ENCODE measurements around the gene GPX3.

GPX3 gene

GRCh38 chr5:151014680-151015343, 5.6 kb upstream of the GPX3 start:
- no peak for DNase-seq

DNA sequence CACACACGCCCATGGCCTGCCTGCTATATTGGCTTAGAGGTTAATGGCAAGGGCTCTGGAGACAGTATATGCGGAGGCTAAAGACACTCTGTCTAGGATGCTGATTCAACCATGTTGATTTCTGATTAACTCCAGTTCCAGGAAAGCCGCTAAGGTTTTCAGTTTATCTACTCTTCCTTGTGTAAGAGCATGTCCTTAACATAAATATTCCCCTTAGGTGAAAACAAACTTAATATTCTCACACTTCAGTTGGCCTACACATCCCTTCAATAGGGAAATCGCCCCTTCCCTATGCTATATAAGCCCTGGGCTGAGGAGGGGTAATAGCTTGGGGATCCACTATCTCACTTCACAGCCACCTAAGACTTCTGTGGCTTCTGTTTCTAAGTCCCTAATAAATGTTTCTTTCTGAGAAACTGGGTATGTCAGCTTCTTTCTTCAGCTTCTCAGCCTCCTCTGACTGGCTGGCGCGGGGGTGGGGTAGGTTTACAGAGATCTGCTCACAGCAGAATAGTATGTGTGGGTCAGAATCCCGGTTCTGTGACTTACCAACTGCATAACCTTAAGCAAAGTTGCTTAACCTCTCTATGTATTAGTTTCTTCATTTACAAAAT, 4.3 kb upstream of the GPX3 start:
- DNase-seq = no peak

DNA sequence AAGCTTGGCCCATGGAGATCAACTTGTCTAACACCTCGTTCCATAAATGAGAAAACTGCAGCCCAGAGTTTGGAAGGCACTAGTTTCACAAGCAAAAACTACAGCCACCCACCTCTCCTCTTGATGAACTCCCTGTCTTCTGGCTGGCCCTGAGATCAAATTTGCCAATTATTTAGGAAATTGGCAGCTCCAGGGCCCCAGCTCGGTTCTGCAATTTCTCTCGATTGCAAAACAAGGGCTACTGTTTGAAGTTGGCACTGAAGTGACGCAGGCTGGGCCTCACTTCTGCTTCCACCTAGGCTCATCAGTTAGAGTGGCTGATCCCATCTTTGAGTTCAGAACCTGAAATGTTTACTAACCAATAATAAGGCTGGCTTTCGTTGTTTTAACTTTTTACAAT, 3.7 kb upstream of the GPX3 start:
- no peak for DNase-seq

- DNase-seq = no peak
Observed at GRCh38 chr5:151017897-151018296, 2.5 kb upstream of the GPX3 start.

GRCh38 chr5:151018846-151019245, 1.5 kb upstream of the GPX3 start:
- no peak for DNase-seq

GRCh38 chr5:151019331-151019730, 1.1 kb upstream of the GPX3 start:
- no peak for DNase-seq

DNA sequence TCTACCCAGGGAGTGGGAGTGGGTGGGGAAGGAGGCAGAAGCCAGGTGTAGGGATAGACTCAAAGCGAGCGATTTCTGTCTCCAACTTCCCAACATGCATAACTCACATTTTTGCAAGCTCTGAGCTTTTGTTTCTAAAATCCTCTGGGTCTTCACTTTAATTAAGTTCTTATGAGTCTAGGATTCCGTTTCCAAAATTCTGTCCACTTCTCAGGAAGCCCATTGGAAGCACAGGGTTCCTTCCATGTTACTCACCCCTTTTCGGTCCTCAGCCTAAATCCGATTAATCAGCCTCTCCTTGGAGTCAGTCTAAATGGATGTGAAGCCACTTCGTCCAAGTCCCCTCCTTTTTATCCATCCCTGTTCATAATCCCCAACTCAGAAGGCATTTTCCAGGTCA, 1.4 kb downstream of the GPX3 start:
- no peak for DNase-seq

DNA sequence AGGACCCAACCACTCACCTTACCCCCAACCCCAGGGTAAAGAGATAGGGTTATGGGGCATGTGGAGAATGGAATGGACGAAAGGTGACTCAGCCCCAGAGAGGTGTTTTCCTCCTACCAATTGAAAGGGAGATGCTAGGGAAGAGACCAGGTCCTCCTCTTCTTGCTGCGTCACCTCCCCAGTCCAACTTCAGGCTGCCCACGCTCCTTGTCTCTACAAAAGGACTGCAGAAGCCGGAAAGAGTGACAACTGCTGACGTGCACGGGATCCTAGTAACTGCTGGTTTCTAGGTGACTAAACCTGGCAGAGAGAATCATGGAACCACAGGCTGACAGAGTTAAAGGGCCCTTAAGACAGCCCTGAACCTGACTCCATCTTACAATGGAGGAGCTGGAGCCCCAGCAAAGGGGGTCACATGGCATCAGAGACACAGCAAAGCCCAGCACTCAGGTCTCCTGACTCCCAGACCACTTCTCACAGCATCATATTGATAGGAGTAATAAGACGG, 2.2 kb downstream of the GPX3 start:
- no peak for DNase-seq

DNA sequence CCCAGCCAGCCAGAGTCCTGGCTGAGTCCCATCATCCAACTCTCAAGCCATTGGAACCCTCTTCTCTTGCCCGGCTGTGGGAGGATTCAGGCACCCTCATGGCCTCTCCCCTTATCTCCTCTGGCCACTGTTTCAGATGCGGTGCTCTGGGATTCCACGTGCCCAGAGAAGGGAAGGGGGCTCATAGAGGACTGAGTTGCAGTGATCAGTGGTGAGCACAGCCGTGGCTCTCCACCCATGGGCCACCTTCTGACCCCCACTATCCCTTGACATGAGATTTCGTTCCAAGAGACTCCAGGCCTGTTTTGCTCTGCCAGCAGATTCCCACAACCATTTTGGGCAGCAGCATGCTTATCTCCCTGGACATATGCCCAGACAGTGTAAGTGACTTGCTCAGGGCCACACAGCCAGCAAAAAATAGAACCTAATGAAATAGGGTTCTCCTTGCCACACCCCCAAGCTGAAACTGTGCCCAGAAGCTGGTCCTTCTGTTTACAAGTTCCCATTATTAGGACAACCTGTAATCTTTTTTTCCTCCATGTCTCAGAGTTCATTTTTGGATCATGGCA, 2.7 kb downstream of the GPX3 start:
- DNase-seq = no peak

DNA sequence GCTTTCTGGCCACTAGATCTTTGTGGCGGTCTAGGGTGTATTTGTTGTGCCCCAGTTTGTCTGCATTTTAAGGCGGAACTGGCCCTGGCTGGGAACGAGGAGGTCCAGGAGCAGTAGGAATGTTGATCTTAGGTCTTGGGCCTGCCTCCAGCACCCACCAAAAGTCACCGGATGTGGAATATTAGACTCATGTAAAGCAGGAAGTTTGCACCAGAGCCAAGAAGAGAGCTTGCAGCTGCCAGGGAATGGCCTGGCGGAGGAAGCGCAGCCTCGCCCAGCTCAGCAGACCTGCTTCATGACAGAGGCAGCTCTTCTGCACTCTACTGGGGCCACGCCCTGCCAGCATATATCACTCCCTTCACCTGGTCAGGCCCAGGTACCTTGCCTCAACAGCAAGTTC, 3.3 kb downstream of the GPX3 start:
- DNase-seq = no peak

- DNase-seq = no peak
Observed at GRCh38 chr5:151024440-151025249, 4.3 kb downstream of the GPX3 start.

- DNase-seq = no peak
Observed at GRCh38 chr5:151025250-151025606, 4.8 kb downstream of the GPX3 start.

DNA sequence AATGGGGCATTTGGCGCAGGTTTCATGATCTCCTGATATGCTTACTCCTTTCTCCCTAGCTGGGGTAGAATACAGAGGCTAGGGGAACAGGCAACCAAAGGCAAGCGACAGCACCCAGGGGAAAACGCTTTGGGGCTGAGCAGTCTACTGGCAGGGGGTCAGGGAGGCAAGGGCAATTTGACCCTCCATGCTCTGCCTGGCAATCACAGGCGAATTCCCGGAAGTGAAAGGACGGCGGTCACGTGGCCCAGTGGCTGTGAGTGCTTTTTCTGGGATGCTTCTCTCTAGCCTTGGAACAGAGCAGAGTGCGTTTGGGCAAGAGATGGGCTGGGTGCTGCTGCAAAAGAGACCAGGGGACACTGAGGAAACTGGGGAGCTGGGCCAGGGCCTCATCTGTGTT, 5.7 kb downstream of the GPX3 start:
- no peak for DNase-seq

- no peak for DNase-seq
Observed at GRCh38 chr5:151026679-151027078, 6.3 kb downstream of the GPX3 start.

DNA sequence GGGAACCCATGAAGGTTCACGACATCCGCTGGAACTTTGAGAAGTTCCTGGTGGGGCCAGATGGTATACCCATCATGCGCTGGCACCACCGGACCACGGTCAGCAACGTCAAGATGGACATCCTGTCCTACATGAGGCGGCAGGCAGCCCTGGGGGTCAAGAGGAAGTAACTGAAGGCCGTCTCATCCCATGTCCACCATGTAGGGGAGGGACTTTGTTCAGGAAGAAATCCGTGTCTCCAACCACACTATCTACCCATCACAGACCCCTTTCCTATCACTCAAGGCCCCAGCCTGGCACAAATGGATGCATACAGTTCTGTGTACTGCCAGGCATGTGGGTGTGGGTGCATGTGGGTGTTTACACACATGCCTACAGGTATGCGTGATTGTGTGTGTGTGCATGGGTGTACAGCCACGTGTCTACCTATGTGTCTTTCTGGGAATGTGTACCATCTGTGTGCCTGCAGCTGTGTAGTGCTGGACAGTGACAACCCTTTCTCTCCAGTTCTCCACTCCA, 7.6 kb downstream of the GPX3 start:
- DNase-seq = no peak

DNA sequence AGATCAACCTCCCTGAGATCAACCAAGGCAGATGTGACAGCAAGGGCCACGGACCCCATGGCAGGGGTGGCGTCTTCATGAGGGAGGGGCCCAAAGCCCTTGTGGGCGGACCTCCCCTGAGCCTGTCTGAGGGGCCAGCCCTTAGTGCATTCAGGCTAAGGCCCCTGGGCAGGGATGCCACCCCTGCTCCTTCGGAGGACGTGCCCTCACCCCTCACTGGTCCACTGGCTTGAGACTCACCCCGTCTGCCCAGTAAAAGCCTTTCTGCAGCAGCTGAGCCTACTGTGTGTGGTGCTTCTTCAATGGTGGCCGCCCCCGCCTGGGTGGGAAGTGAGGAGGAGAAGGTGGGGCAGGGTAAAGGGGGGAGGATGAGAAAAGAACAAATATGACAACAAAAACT, 8.3 kb downstream of the GPX3 start:
- DNase-seq = no peak

DNA sequence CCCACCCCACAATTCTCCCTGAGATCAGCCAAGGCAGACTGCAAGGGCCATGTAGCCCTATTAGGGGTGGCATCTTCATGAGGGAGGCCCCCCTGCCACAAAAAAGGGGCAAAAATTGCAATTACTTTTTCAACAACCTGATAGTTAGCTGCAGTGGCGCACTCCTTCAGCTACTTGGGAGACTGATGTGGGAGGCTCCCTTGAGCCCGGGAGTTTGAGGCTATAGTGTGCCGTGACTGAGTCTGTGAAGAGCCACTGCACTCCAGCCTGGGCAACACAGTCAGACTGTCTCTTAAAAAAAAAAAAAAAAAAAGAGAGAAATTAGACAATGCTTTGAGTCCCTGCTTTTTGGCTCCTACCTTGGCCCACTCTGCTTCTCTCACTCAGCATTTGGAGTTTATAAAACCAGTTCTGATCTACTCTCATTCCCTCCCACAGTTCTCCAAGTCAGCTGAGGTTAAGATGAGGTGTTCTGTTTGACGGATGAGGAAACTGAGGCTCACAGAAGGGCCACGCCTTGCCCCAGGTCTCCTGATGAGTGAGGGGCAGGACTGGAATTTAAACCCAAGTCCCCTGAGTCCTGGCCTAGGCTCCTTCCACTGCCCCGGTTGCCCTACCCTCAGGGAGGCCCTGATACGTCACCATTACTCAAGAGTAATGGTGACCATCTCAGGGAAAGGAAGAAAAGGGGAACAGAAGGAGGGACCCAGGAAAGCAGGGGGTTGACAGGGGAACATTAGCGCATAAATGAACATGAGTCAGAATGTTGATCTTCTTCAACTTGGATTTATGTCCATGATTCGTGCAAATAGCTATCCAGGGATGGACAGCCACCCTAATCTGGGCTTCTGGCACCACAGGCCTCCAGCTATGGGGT, 9.0 kb downstream of the GPX3 start:
- no peak for DNase-seq

DNA sequence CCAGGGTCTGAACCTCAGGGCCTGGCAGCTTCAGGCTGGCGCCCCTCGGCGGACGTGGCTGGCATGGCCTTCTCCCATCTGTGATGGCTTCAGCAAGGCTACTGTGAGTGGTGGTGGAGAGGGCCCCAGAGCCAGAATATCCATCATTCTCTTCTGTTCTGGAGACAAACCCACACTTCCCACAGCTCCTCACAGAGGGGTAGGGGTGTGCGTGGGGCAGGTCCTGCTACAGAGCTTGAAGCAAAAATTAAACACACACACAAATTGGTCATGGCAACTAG, 9.6 kb downstream of the GPX3 start:
- DNase-seq = no peak

- DNase-seq = no peak
Observed at GRCh38 chr5:151030379-151030778, 10.0 kb downstream of the GPX3 start.

GRCh38 chr5:151031554-151031953, 11.2 kb downstream of the GPX3 start:
- no peak for DNase-seq

- no peak for DNase-seq
Observed at GRCh38 chr5:151033217-151033934, 13.0 kb downstream of the GPX3 start.
